ENCODE measurements around the gene RAPGEF2.
"Not testable (repeated sequence)": the region's sequence is repeated elsewhere in the genome, so short reads cannot be mapped to it uniquely, and the experiment has no call there.

RAPGEF2 gene

DNA sequence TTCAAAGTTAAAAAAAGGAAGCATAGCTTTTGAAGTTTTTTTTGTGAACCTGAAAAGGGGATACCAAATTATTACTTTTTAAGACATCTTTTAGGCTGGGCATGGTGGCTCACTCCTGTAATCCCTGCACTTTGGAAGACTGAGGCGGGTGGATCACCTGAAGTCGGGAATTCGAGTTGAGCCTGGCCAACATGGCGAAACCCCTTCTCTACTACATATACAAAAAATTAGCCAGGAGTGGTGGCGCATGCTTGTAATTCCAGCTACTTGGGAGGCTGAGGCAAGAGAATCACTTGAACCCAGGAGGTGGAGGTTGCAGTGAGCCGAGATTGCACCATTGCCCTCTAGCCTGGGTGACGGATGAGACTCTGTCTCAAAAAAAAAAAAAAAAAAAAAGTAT lies 10.5 kb downstream of the RAPGEF2 start:
- not testable (repeated sequence) for H3K27ac ChIP-seq (ENCODE audit: low read depth, low read length); H3K9me3 ChIP-seq (ENCODE audit: control insufficient read depth, insufficient read depth, low read depth, low read length); H3K9ac ChIP-seq (ENCODE audit: low read length); H3K27me3 ChIP-seq (ENCODE audit: control insufficient read depth, insufficient read depth, low read length); H3K4me3 ChIP-seq (ENCODE audit: low read depth, low read length); H3K36me3 ChIP-seq (ENCODE audit: control insufficient read depth, insufficient read depth, low read length)
- H3K4me1 ChIP-seq (ENCODE audit: control insufficient read depth, insufficient read depth, low read length), result peaks cover 18% of the 10 kb centered on the region; the same call in 1 of the 2 replicates

DNA sequence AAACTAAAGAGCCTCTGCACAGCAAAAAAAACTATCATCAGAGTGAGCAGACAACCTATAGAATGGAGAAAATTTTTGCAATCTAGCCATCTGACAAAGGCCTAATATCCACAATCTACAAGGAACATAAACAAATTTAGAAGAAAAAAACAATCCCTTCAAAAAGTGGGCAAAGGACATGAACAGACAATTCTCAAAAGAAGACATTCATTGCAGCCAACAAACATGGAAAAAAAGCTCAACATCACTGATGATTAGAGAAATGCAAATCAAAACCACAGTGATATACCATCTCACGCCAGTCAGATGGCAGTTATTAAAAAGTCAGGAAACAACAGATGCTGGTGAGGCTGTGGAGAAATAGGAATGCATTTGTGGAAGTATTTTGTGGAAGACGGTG lies 13.2 kb downstream of the RAPGEF2 start:
- not testable (repeated sequence) for H3K4me1 ChIP-seq (ENCODE audit: control insufficient read depth, insufficient read depth, low read length); H3K27ac ChIP-seq (ENCODE audit: low read depth, low read length); H3K4me3 ChIP-seq (ENCODE audit: low read depth, low read length); H3K9me3 ChIP-seq (ENCODE audit: control insufficient read depth, insufficient read depth, low read depth, low read length); H3K27me3 ChIP-seq (ENCODE audit: control insufficient read depth, insufficient read depth, low read length); H3K36me3 ChIP-seq (ENCODE audit: control insufficient read depth, insufficient read depth, low read length); H3K9ac ChIP-seq (ENCODE audit: low read length)

DNA sequence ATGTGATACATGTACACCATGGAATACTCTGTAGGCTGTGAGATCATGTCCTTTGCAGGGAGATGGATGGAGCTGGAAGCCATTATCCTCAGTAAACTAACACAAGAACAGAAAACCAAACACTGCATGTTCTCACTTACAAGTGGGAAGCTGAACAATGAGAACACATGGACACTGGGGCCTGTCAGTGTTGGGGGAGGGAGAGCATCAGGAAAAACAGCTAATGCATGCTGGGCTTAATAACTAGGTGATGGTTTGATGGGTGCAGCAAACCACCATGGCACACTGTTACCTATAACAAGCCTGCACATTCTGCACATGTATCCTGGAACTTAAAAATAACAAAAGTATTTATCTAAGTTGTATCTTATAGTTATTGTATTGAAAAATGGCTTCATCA lies 13.8 kb downstream of the RAPGEF2 start:
- not testable (repeated sequence) for H3K9ac ChIP-seq (ENCODE audit: low read length); H3K27me3 ChIP-seq (ENCODE audit: control insufficient read depth, insufficient read depth, low read length); H3K36me3 ChIP-seq (ENCODE audit: control insufficient read depth, insufficient read depth, low read length); H3K9me3 ChIP-seq (ENCODE audit: control insufficient read depth, insufficient read depth, low read depth, low read length); H3K4me3 ChIP-seq (ENCODE audit: low read depth, low read length); H3K4me1 ChIP-seq (ENCODE audit: control insufficient read depth, insufficient read depth, low read length); H3K27ac ChIP-seq (ENCODE audit: low read depth, low read length)

DNA sequence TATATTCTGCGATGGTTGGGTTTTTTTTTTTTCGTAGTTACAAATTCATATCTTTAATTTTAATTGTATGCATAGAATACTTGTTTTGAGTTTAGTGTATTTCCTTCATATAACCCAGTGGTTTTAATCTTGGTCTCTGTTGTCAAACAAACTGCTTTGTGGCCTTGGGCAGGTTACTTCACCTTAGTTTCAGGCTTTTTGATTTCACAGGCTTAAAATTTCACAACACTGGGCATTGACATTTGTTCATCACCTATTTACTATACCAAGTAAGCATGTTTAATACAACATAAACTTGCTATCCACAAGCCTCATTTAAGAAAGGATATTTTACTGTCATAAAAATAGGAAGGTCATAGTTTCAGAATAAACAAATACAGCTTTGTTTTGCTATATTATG lies 14.7 kb downstream of the RAPGEF2 start:
- no peaks in the 10 kb centered on the region; the same call in 1 of the 2 replicates for H3K9me3 ChIP-seq (ENCODE audit: control insufficient read depth, insufficient read depth, low read depth, low read length)
- H3K27ac ChIP-seq (ENCODE audit: low read depth, low read length), result no peak overlapping the region
- no peaks in the 10 kb centered on the region; the same call in 1 of the 2 replicates for H3K4me1 ChIP-seq (ENCODE audit: control insufficient read depth, insufficient read depth, low read length)
- no peaks in the 10 kb centered on the region for H3K27me3 ChIP-seq (ENCODE audit: control insufficient read depth, insufficient read depth, low read length)
- H3K4me3 ChIP-seq (ENCODE audit: low read depth, low read length), result no peak overlapping the region
- no peak overlapping the region for H3K9ac ChIP-seq (ENCODE audit: low read length)
- no peaks in the 10 kb centered on the region for H3K36me3 ChIP-seq (ENCODE audit: control insufficient read depth, insufficient read depth, low read length)

DNA sequence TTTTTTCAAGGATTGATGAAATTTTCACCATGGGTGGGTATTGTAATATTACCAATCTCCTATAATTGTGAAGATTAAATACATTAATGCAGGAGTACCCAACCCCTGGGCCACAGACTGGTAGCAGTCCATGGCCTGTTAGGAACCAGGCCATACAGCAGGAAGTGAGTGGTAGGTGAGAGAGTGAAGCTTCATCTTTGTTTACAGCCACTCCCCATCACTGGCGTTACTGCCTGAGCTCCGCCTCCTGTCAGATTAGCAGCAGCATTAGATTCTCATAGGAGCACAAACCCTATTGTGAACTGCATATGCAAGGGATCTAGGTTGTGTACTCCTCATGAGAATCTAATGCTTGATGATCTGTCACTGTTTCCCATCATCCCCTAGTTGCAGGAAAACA lies 15.1 kb downstream of the RAPGEF2 start:
- H3K4me3 ChIP-seq (ENCODE audit: low read depth, low read length), result no peak overlapping the region
- no peak overlapping the region for H3K27ac ChIP-seq (ENCODE audit: low read depth, low read length)
- peaks cover 4% of the 10 kb centered on the region; the same call in 1 of the 2 replicates for H3K4me1 ChIP-seq (ENCODE audit: control insufficient read depth, insufficient read depth, low read length)
- H3K9me3 ChIP-seq (ENCODE audit: control insufficient read depth, insufficient read depth, low read depth, low read length), result no peaks in the 10 kb centered on the region; the same call in 1 of the 2 replicates
- H3K9ac ChIP-seq (ENCODE audit: low read length), result no peak overlapping the region
- H3K36me3 ChIP-seq (ENCODE audit: control insufficient read depth, insufficient read depth, low read length), result no peaks in the 10 kb centered on the region
- no peaks in the 10 kb centered on the region for H3K27me3 ChIP-seq (ENCODE audit: control insufficient read depth, insufficient read depth, low read length)

DNA sequence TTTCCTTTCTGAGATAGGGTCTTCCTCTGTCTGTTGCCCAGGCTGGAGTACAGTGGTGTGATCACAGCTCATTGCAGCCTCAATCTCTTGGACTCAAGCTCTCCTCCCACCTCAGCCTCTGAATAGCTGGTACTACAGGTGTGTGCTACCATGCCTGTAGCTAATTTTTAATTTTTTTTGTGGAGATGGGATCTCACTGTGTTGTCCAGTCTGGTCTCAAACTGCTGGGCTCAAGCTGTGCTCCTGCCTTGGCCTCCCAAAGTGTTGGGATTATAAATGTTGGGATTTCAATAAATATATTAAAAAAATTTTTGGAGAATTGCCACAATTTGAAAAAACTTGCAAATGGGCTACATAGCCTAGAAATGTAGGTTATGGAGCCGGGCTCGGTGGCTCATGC lies 18.5 kb downstream of the RAPGEF2 start:
- Histone ChIP-seq H3K9me3 (ENCODE audit: control insufficient read depth, insufficient read depth, low read depth, low read length) (no peaks in the 10 kb centered on the region), H3K27me3 (ENCODE audit: control insufficient read depth, insufficient read depth, low read length) (no peaks in the 10 kb centered on the region), H3K27ac (ENCODE audit: low read depth, low read length) (no peak overlapping the region), H3K36me3 (ENCODE audit: control insufficient read depth, insufficient read depth, low read length) (no peaks in the 10 kb centered on the region), H3K4me1 (ENCODE audit: control insufficient read depth, insufficient read depth, low read length) (peaks cover 6% of the 10 kb centered on the region; the same call in 1 of the 2 replicates), H3K9ac (ENCODE audit: low read length) (no peak overlapping the region), H3K4me3 (ENCODE audit: low read depth, low read length) (no peak overlapping the region)

DNA sequence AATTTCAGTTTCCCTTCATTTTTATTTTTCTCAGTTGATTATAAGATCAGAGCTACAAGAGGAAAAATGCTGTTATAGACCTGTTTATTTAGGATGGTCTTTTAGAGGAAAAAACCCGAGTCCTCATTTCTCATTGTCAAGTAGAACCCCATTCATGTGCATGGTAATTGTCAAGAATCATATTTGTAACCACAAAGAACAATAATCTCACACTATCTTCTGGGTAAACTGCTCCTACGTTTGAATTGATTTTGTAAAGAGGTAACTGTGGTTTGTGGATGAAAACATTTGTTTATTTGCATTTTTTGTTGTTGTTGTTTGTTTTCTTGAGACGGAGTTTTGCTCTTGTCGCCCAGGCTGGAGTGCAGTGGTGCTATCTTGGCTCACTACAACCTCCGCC lies 23.8 kb downstream of the RAPGEF2 start:
- Histone ChIP-seq H3K4me3 (ENCODE audit: low read depth, low read length) (no peak overlapping the region), H3K9ac (ENCODE audit: low read length) (no peak overlapping the region), H3K4me1 (ENCODE audit: control insufficient read depth, insufficient read depth, low read length) (peaks cover 22% of the 10 kb centered on the region)

DNA sequence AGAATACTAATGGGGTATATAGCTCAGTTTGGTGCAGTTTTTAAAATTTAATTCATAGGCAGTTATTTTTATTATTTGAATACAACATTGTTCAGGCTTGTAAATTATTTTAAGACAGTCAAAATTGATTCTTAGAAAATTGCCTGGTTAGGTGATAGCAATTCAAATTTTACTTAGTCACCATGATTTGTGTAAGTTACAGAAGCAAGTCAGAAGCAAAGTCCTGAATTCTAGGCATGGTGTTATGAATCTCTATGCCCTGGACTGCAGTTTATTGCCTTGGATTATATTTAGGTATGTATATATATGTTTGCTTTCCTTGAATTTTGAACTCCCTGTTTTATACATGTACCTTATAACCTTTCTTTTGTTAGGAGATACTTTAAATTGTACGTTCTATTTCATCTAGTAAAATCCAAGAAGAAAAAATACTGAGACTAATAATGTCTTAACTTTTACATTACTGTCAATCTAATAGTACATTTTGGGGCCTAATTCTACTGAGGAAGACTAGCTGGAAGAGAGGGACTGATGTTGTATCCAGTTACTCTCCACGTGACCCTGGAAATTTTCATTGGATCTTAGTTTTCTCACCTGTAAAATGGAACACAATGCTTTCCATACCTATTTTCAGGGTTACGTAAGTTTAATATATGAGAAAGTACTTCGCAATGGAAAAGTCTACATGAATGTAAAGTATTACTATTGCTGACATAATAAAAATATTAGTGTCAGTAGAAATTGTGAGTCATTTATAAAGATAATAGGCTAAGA lies 25.1 kb downstream of the RAPGEF2 start:
- no peaks in the 10 kb centered on the region for H3K9me3 ChIP-seq (ENCODE audit: control insufficient read depth, insufficient read depth, low read depth, low read length)
- no peaks in the 10 kb centered on the region for H3K27me3 ChIP-seq (ENCODE audit: control insufficient read depth, insufficient read depth, low read length)
- no peak overlapping the region for H3K4me3 ChIP-seq (ENCODE audit: low read depth, low read length)
- no peak overlapping the region for H3K9ac ChIP-seq (ENCODE audit: low read length)
- peaks cover 27% of the 10 kb centered on the region for H3K4me1 ChIP-seq (ENCODE audit: control insufficient read depth, insufficient read depth, low read length)
- no peak overlapping the region for H3K27ac ChIP-seq (ENCODE audit: low read depth, low read length)
- H3K36me3 ChIP-seq (ENCODE audit: control insufficient read depth, insufficient read depth, low read length), result no peaks in the 10 kb centered on the region

More for the DNA sequence above, 23.8 kb downstream of the RAPGEF2 start:
- Histone ChIP-seq H3K27me3 (ENCODE audit: control insufficient read depth, insufficient read depth, low read length) (no peaks in the 10 kb centered on the region), H3K36me3 (ENCODE audit: control insufficient read depth, insufficient read depth, low read length) (no peaks in the 10 kb centered on the region), H3K27ac (ENCODE audit: low read depth, low read length) (no peak overlapping the region), H3K9me3 (ENCODE audit: control insufficient read depth, insufficient read depth, low read depth, low read length) (no peaks in the 10 kb centered on the region)

DNA sequence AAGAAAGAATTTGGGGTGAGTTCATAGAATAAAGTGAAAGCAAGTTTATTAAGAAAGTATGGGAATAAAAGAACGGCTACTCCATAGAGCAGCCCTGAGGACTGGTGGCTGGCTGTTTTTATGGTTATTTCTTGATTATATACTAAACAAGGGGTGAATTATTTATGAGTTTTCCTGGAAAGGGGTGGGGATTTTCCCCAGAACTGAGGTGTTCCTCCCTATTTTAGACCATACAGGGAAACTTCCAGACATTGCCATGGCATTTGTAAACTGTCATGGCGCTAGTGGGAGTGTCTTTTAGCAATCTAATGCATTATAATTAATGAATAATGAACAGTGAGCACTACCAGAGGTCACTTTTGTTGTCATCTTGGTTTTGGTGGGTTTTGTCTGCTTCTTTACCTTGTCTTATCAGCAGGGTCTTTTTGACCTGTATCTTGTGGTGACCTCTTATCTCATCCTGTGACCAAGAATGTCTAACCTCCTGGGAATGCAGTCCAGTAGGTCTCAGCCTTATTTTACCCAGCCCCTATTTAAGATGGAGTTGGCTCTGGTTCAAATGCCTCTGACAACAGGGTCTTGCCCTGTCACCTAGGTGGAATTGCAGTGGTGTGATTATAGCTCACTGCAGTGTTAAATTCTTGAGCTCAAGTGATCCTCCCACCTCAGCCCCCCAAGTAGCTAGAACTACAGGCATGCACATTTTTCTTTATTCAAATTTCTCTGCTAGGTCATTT lies 27.1 kb downstream of the RAPGEF2 start:
- Histone ChIP-seq H3K27me3 (ENCODE audit: control insufficient read depth, insufficient read depth, low read length) (no peaks in the 10 kb centered on the region), H3K9me3 (ENCODE audit: control insufficient read depth, insufficient read depth, low read depth, low read length) (no peaks in the 10 kb centered on the region), H3K4me3 (ENCODE audit: low read depth, low read length) (no peak overlapping the region), H3K36me3 (ENCODE audit: control insufficient read depth, insufficient read depth, low read length) (no peaks in the 10 kb centered on the region), H3K9ac (ENCODE audit: low read length) (no peak overlapping the region), H3K4me1 (ENCODE audit: control insufficient read depth, insufficient read depth, low read length) (peaks cover 24% of the 10 kb centered on the region), H3K27ac (ENCODE audit: low read depth, low read length) (no peak overlapping the region)

DNA sequence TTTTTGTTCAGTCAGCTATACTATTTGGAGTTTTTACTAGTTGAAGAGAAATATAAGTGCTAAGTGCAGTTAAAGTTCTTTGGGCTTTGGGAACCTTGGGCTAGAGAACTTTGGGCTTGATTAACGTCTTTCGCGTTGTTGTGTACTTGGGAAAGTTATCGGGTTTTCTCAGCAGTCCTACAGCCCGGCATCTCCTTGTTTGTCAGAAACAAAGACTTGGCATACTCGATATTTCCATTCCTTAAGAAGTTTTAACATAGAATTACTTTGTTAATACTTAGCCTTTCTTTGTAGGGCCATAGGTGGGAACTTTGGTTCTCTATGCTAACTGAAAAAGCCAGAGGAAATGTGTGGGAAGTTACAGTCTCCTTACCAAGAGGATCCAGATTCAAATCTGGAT lies 28.7 kb downstream of the RAPGEF2 start:
- Histone ChIP-seq H3K36me3 (ENCODE audit: control insufficient read depth, insufficient read depth, low read length) (no peaks in the 10 kb centered on the region), H3K27ac (ENCODE audit: low read depth, low read length) (0 out of 2 replicates have a peak overlapping the region, but pooled peaks have one; percentile 22)

DNA sequence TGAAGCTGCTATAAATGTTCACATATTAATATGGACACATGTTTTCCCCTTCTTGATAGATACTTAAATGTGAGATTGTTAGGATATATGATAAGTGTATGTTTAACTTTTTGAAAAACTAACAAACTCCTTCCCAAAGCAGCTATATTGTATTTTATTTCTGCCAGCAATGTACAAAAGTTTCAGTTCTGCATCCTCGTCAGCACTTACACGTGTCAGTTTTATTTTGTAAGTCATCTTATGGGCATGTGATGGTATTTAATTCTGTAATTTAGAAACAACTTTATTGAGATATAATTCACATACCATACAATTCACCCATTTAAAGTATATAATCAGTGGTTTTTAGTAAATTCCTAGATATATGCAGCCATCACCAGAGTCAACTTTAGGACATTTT lies 31.6 kb downstream of the RAPGEF2 start:
- Histone ChIP-seq H3K27me3 (ENCODE audit: control insufficient read depth, insufficient read depth, low read length) (no peaks in the 10 kb centered on the region), H3K4me3 (ENCODE audit: low read depth, low read length) (no peak overlapping the region), H3K9me3 (ENCODE audit: control insufficient read depth, insufficient read depth, low read depth, low read length) (no peaks in the 10 kb centered on the region), H3K27ac (ENCODE audit: low read depth, low read length) (no peak overlapping the region), H3K4me1 (ENCODE audit: control insufficient read depth, insufficient read depth, low read length) (peaks cover 24% of the 10 kb centered on the region), H3K36me3 (ENCODE audit: control insufficient read depth, insufficient read depth, low read length) (no peaks in the 10 kb centered on the region), H3K9ac (ENCODE audit: low read length) (no peak overlapping the region)

More for the DNA sequence above, 28.7 kb downstream of the RAPGEF2 start:
- no peaks in the 10 kb centered on the region for H3K9me3 ChIP-seq (ENCODE audit: control insufficient read depth, insufficient read depth, low read depth, low read length)
- no peak overlapping the region for H3K9ac ChIP-seq (ENCODE audit: low read length)
- H3K27me3 ChIP-seq (ENCODE audit: control insufficient read depth, insufficient read depth, low read length), result no peaks in the 10 kb centered on the region
- H3K4me3 ChIP-seq (ENCODE audit: low read depth, low read length), result peak overlapping the region; percentile 18; the same call in 1 of the 2 replicates
- H3K4me1 ChIP-seq (ENCODE audit: control insufficient read depth, insufficient read depth, low read length), result peaks cover 24% of the 10 kb centered on the region

All from HUES6 (cell line).